ENCODE data around the gene BCL7C. TPM values are rescaled to one million over a fixed set of nuclear protein-coding genes. Genes with fewer than 3 reads are reported as not detected.
A peak's percentile ranks its signal among the peaks of the same experiment; 100 is the strongest.

Gene BCL7C
- total and polyA plus RNA-seq, 2 of the 8 experiments (the other 6 are each of a cell fraction or from before 2014, with no cell fraction given), result 8.6 to 17.2 TPM

DNA sequence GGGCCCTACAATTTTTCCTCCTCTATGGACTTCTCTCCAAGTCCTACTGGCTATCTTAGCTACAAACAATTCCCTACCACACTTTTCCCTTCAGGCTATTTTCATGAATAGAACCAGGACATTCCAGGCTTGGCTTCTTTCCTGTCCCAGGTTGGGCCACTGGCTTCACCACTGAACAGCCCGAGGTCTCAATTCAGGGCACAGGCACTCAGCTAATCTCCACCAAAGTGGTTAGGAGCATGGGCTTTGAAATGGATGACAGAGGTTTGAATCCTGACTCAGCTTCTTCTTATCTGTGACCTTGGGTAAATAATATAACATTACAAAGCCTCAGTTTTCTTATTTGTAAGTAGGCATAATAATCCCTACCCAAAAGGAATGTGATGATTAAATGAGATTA lies 56.0 kb downstream of the BCL7C start (continued):
- no peak for TF ChIP-seq RBBP5 (IDR thresholded peaks at IDR 0.05; ENCODE audit: borderline replicate concordance, low read depth, low read length)

MicroRNAs encoded within 50 kb of the gene (microRNA counts, 767-probe panel; counts per million panel counts)
- 879 counts per million, percentile 95 among the panel's probes with 10 or more counts for microRNA hsa-miR-762

Small RNA genes within 50 kb of the gene (microRNA-seq; reads per million reads assigned to microRNA genes)
- gene MIR4519 (ENCODE audit: borderline microRNAs expressed in 2 of 2, borderline number of aligned reads in 2 of 2, borderline replicate concordance in 1 of 2), result 0 to 0.20 reads per million in 2 experiments
- 0 reads per million in 2 experiments for gene MIR762 (ENCODE audit: borderline microRNAs expressed in 2 of 2, borderline number of aligned reads in 2 of 2, borderline replicate concordance in 1 of 2)

Small RNA genes within 50 kb of the gene (small RNA-seq; reads per million reads assigned to genes)
- gene MIR4519 (ENCODE audit: insufficient read depth), result not detected
- not detected for gene MIR762 (ENCODE audit: insufficient read depth)

Other genes starting within 250 kb of the BCL7C start
- 16.1 and 18.9 TPM in 2 replicates for gene PRR14, start 243.1 kb downstream of the BCL7C start, total RNA-seq (2021; fragmentation: NEBNext Ultra II Directional; extraction: Animal tissue kit (Norgen Biotek cat#: 25700))
- gene PRR14, start 243.1 kb downstream of the BCL7C start, polyA plus RNA-seq (2011; rRNA removed), result 3.6 and 8.7 TPM in 2 replicates
- gene FBRS, start 235.6 kb downstream of the BCL7C start, total RNA-seq (2021; fragmentation: NEBNext Ultra II Directional; extraction: Animal tissue kit (Norgen Biotek cat#: 25700)), result 12.9 and 13.9 TPM in 2 replicates
- gene FBRS, start 235.6 kb downstream of the BCL7C start, polyA plus RNA-seq (2011; rRNA removed), result 2.4 and 3.8 TPM in 2 replicates
- gene SRCAP, start 194.9 kb downstream of the BCL7C start, total RNA-seq (2021; fragmentation: NEBNext Ultra II Directional; extraction: Animal tissue kit (Norgen Biotek cat#: 25700)), result 54.3 and 58.7 TPM in 2 replicates
- gene SRCAP, start 194.9 kb downstream of the BCL7C start, polyA plus RNA-seq (2011; rRNA removed), result 5.5 and 9.5 TPM in 2 replicates
- 36.0 and 37.2 TPM in 2 replicates for gene PHKG2, start 145.7 kb downstream of the BCL7C start, total RNA-seq (2021; fragmentation: NEBNext Ultra II Directional; extraction: Animal tissue kit (Norgen Biotek cat#: 25700))
- 53.4 and 63.9 TPM in 2 replicates for gene PHKG2, start 145.7 kb downstream of the BCL7C start, polyA plus RNA-seq (2011; rRNA removed)
- 5.2 and 6.0 TPM in 2 replicates for gene CFAP119, start 132.0 kb downstream of the BCL7C start, total RNA-seq (2021; fragmentation: NEBNext Ultra II Directional; extraction: Animal tissue kit (Norgen Biotek cat#: 25700))
- gene CFAP119, start 132.0 kb downstream of the BCL7C start, polyA plus RNA-seq (2011; rRNA removed), result 5.6 and 7.1 TPM in 2 replicates
- 68.7 and 70.8 TPM in 2 replicates for gene RNF40, start 131.8 kb downstream of the BCL7C start, total RNA-seq (2021; fragmentation: NEBNext Ultra II Directional; extraction: Animal tissue kit (Norgen Biotek cat#: 25700))
- 36.9 and 38.5 TPM in 2 replicates for gene RNF40, start 131.8 kb downstream of the BCL7C start, polyA plus RNA-seq (2011; rRNA removed)
- gene ZNF629, start 106.9 kb downstream of the BCL7C start, total RNA-seq (2021; fragmentation: NEBNext Ultra II Directional; extraction: Animal tissue kit (Norgen Biotek cat#: 25700)), result 19.3 and 19.5 TPM in 2 replicates
- 11.0 and 13.6 TPM in 2 replicates for gene ZNF629, start 106.9 kb downstream of the BCL7C start, polyA plus RNA-seq (2011; rRNA removed)
- 0.77 and 0.97 TPM in 2 replicates for gene CTF1, start 2.5 kb upstream of the BCL7C start, total RNA-seq (2021; fragmentation: NEBNext Ultra II Directional; extraction: Animal tissue kit (Norgen Biotek cat#: 25700))
- gene CTF1, start 2.5 kb upstream of the BCL7C start, polyA plus RNA-seq (2011; rRNA removed), result 3.4 and 5.0 TPM in 2 replicates
- 72.2 and 74.8 TPM in 2 replicates for gene FBXL19, start 29.5 kb upstream of the BCL7C start, total RNA-seq (2021; fragmentation: NEBNext Ultra II Directional; extraction: Animal tissue kit (Norgen Biotek cat#: 25700))
- gene FBXL19, start 29.5 kb upstream of the BCL7C start, polyA plus RNA-seq (2011; rRNA removed), result 47.2 and 77.3 TPM in 2 replicates
- 8.7 and 10.0 TPM in 2 replicates for gene ORAI3, start 55.0 kb upstream of the BCL7C start, total RNA-seq (2021; fragmentation: NEBNext Ultra II Directional; extraction: Animal tissue kit (Norgen Biotek cat#: 25700))
- 24.5 and 26.8 TPM in 2 replicates for gene ORAI3, start 55.0 kb upstream of the BCL7C start, polyA plus RNA-seq (2011; rRNA removed)
- 29.0 and 29.6 TPM in 2 replicates for gene SETD1A, start 63.7 kb upstream of the BCL7C start, total RNA-seq (2021; fragmentation: NEBNext Ultra II Directional; extraction: Animal tissue kit (Norgen Biotek cat#: 25700))
- 4.8 and 8.3 TPM in 2 replicates for gene SETD1A, start 63.7 kb upstream of the BCL7C start, polyA plus RNA-seq (2011; rRNA removed)
- gene HSD3B7, start 91.1 kb upstream of the BCL7C start, total RNA-seq (2021; fragmentation: NEBNext Ultra II Directional; extraction: Animal tissue kit (Norgen Biotek cat#: 25700)), result 2.9 and 3.1 TPM in 2 replicates
- 6.6 and 9.8 TPM in 2 replicates for gene HSD3B7, start 91.1 kb upstream of the BCL7C start, polyA plus RNA-seq (2011; rRNA removed)
- gene STX1B, start 116.6 kb upstream of the BCL7C start, total RNA-seq (2021; fragmentation: NEBNext Ultra II Directional; extraction: Animal tissue kit (Norgen Biotek cat#: 25700)), result 18.0 and 20.2 TPM in 2 replicates
- 8.9 and 14.6 TPM in 2 replicates for gene STX1B, start 116.6 kb upstream of the BCL7C start, polyA plus RNA-seq (2011; rRNA removed)
- 32.3 and 39.2 TPM in 2 replicates for gene STX4, start 139.5 kb upstream of the BCL7C start, total RNA-seq (2021; fragmentation: NEBNext Ultra II Directional; extraction: Animal tissue kit (Norgen Biotek cat#: 25700))
- gene STX4, start 139.5 kb upstream of the BCL7C start, polyA plus RNA-seq (2011; rRNA removed), result 25.8 and 32.1 TPM in 2 replicates
- gene ZNF668, start 180.2 kb upstream of the BCL7C start, total RNA-seq (2021; fragmentation: NEBNext Ultra II Directional; extraction: Animal tissue kit (Norgen Biotek cat#: 25700)), result 13.6 and 14.0 TPM in 2 replicates
- gene ZNF668, start 180.2 kb upstream of the BCL7C start, polyA plus RNA-seq (2011; rRNA removed), result 14.3 and 18.8 TPM in 2 replicates
- 25.0 TPM in 2 replicates for gene ZNF646, start 180.3 kb upstream of the BCL7C start, total RNA-seq (2021; fragmentation: NEBNext Ultra II Directional; extraction: Animal tissue kit (Norgen Biotek cat#: 25700))
- 6.5 and 9.9 TPM in 2 replicates for gene ZNF646, start 180.3 kb upstream of the BCL7C start, polyA plus RNA-seq (2011; rRNA removed)
- 1.7 and 2.5 TPM in 2 replicates for gene PRSS53, start 194.9 kb upstream of the BCL7C start, total RNA-seq (2021; fragmentation: NEBNext Ultra II Directional; extraction: Animal tissue kit (Norgen Biotek cat#: 25700))
- 2.6 and 3.6 TPM in 2 replicates for gene PRSS53, start 194.9 kb upstream of the BCL7C start, polyA plus RNA-seq (2011; rRNA removed)
- gene VKORC1, start 200.7 kb upstream of the BCL7C start, total RNA-seq (2021; fragmentation: NEBNext Ultra II Directional; extraction: Animal tissue kit (Norgen Biotek cat#: 25700)), result 83.3 and 84.1 TPM in 2 replicates
- 483 and 512 TPM in 2 replicates for gene VKORC1, start 200.7 kb upstream of the BCL7C start, polyA plus RNA-seq (2011; rRNA removed)
- 49.6 and 51.5 TPM in 2 replicates for gene BCKDK, start 214.3 kb upstream of the BCL7C start, total RNA-seq (2021; fragmentation: NEBNext Ultra II Directional; extraction: Animal tissue kit (Norgen Biotek cat#: 25700))
- gene BCKDK, start 214.3 kb upstream of the BCL7C start, polyA plus RNA-seq (2011; rRNA removed), result 77.1 and 97.1 TPM in 2 replicates
- 61.6 and 68.7 TPM in 2 replicates for gene KAT8, start 223.6 kb upstream of the BCL7C start, total RNA-seq (2021; fragmentation: NEBNext Ultra II Directional; extraction: Animal tissue kit (Norgen Biotek cat#: 25700))
- 52.6 and 60.8 TPM in 2 replicates for gene KAT8, start 223.6 kb upstream of the BCL7C start, polyA plus RNA-seq (2011; rRNA removed)
- 86.1 and 87.7 TPM in 2 replicates for gene PRSS8, start 241.7 kb upstream of the BCL7C start, total RNA-seq (2021; fragmentation: NEBNext Ultra II Directional; extraction: Animal tissue kit (Norgen Biotek cat#: 25700))
- 273 and 321 TPM in 2 replicates for gene PRSS8, start 241.7 kb upstream of the BCL7C start, polyA plus RNA-seq (2011; rRNA removed)